ENCODE data around the gene PLIN1. TPM values are rescaled to one million over a fixed set of nuclear protein-coding genes. Genes with fewer than 3 reads are reported as not detected.

PLIN1 gene
- polyA plus RNA-seq, 1 donor (not counting 4 experiments of a cell fraction or from before 2014, with no cell fraction given) = 0.30 TPM

DNA sequence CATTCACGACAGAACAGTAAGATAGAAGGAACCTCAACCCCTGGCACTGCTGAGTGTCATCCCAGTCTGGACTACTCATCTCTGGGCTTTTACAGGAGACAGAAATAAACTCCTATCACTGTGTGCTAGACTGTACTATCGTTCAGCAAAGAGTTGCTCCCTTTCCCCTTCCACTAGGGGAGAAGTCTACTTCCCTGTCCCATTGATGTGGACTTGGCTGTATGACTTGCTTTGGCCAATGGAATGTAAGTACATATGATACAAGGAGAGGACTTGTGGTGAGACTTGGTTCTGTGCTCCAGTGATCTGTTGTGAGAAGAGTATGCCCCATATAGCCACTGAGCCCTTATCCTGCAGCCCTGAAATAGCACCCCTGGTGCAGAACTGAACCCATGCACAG lies 18.6 kb downstream of the PLIN1 start:
- TF ChIP-seq, protein P1, sequence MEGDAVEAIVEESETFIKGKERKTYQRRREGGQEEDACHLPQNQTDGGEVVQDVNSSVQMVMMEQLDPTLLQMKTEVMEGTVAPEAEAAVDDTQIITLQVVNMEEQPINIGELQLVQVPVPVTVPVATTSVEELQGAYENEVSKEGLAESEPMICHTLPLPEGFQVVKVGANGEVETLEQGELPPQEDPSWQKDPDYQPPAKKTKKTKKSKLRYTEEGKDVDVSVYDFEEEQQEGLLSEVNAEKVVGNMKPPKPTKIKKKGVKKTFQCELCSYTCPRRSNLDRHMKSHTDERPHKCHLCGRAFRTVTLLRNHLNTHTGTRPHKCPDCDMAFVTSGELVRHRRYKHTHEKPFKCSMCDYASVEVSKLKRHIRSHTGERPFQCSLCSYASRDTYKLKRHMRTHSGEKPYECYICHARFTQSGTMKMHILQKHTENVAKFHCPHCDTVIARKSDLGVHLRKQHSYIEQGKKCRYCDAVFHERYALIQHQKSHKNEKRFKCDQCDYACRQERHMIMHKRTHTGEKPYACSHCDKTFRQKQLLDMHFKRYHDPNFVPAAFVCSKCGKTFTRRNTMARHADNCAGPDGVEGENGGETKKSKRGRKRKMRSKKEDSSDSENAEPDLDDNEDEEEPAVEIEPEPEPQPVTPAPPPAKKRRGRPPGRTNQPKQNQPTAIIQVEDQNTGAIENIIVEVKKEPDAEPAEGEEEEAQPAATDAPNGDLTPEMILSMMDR (optimal IDR thresholded peaks at IDR 0.05 in 1 of 3, IDR thresholded peaks at IDR 0.05 in 1 of 3, conservative IDR thresholded peaks at IDR 0.05 in 1 of 3; ENCODE audit: extremely low read depth in 1 of 3, insufficient read depth in 2 of 3, low read length in 3 of 3) = no peak
- no peak for TF ChIP-seq EZH2 (IDR thresholded peaks at IDR 0.05; ENCODE audit: low read length)
- FAIRE-seq (no peak), DNase-seq (ENCODE audit: low read depth, low spot score) (no peak)
- no peaks in the 10 kb centered on the region for H3K9me3 ChIP-seq (ENCODE audit: control insufficient read depth, low read depth, low read length)
- no peaks in the 10 kb centered on the region for H3K79me2 ChIP-seq (ENCODE audit: control insufficient read depth, insufficient read depth, low read length)
- no peak overlapping the region for H3K27ac ChIP-seq (ENCODE audit: control insufficient read depth, insufficient read depth, low read length)
- no peak overlapping the region for H3K4me2 ChIP-seq (ENCODE audit: control insufficient read depth, extremely low read depth, insufficient read depth, low read depth, low read length)
- peaks cover 10% of the 10 kb centered on the region for H3K4me1 ChIP-seq (ENCODE audit: control insufficient read depth, extremely low read depth, insufficient read depth, low read length)
- H3K27me3 ChIP-seq (ENCODE audit: control insufficient read depth, extremely low read depth, insufficient read depth, low read length) = no peaks in the 10 kb centered on the region
- H3K4me3 ChIP-seq (ENCODE audit: control insufficient read depth in 2 of 3, extremely low read depth in 1 of 3, insufficient read depth in 2 of 3, low read depth in 1 of 3, low read length in 3 of 3) = no peak overlapping the region
- H3K9ac ChIP-seq (ENCODE audit: control insufficient read depth, extremely low read depth, insufficient read depth, low read length) = no peak overlapping the region
- H3K36me3 ChIP-seq (ENCODE audit: control insufficient read depth in 2 of 2, extremely low read depth in 1 of 2, insufficient read depth in 2 of 2, low read length in 2 of 2) = no peaks in the 10 kb centered on the region
- H3K9me1 ChIP-seq (ENCODE audit: control insufficient read depth, extremely low read depth, insufficient read depth, low read length) = no peaks in the 10 kb centered on the region
- H4K20me1 ChIP-seq (ENCODE audit: control insufficient read depth, extremely low read depth, insufficient read depth, low read length) = no peaks in the 10 kb centered on the region
- dilution Hi-C loops (cut with MboI; ENCODE audit: extremely low pct_ligation_motif_present, low sequenced_read_pairs) = no loop called here
- no peak overlapping the region for H2AFZ ChIP-seq (ENCODE audit: control insufficient read depth, low read length)

DNA sequence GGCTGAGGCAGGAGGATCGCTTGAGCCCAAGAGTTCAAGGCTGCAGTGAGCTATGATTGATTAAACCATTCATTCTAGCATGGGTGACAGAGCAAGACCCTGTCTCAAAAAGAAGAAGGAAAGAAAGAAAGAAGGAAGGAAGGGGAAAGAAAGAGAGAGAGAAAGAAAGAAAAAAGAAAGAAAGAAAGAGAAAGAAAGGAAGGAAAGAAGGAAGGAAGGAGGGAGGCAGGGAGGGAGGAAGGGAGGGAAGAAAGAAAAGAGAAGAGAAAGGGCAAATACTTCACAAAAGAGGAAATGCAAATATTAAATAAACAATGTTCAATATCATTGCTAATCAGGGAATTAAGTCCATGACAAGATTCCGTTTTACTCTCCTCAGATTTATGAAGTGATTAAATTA lies 19.9 kb downstream of the PLIN1 start:
- Histone ChIP-seq H3K4me2 (ENCODE audit: control insufficient read depth, extremely low read depth, insufficient read depth, low read depth, low read length) (no peak overlapping the region), H3K4me1 (ENCODE audit: control insufficient read depth, extremely low read depth, insufficient read depth, low read length) (peaks cover 13% of the 10 kb centered on the region), H3K4me3 (ENCODE audit: control insufficient read depth in 2 of 3, extremely low read depth in 1 of 3, insufficient read depth in 2 of 3, low read depth in 1 of 3, low read length in 3 of 3) (no peak overlapping the region), H3K9ac (ENCODE audit: control insufficient read depth, extremely low read depth, insufficient read depth, low read length) (no peak overlapping the region), H3K36me3 (ENCODE audit: control insufficient read depth in 2 of 2, extremely low read depth in 1 of 2, insufficient read depth in 2 of 2, low read length in 2 of 2) (no peaks in the 10 kb centered on the region), H2AFZ (ENCODE audit: control insufficient read depth, low read length) (no peak overlapping the region), H3K9me3 (ENCODE audit: control insufficient read depth, low read depth, low read length) (no peaks in the 10 kb centered on the region), H4K20me1 (ENCODE audit: control insufficient read depth, extremely low read depth, insufficient read depth, low read length) (no peaks in the 10 kb centered on the region), H3K79me2 (ENCODE audit: control insufficient read depth, insufficient read depth, low read length) (no peaks in the 10 kb centered on the region), H3K27me3 (ENCODE audit: control insufficient read depth, extremely low read depth, insufficient read depth, low read length) (peaks cover 4% of the 10 kb centered on the region), H3K27ac (ENCODE audit: control insufficient read depth, insufficient read depth, low read length) (no peak overlapping the region), H3K9me1 (ENCODE audit: control insufficient read depth, extremely low read depth, insufficient read depth, low read length) (no peaks in the 10 kb centered on the region)
- TF ChIP-seq, protein P1 (optimal IDR thresholded peaks at IDR 0.05 in 1 of 3, IDR thresholded peaks at IDR 0.05 in 1 of 3, conservative IDR thresholded peaks at IDR 0.05 in 1 of 3; ENCODE audit: extremely low read depth in 1 of 3, insufficient read depth in 2 of 3, low read length in 3 of 3) = no peak
- TF ChIP-seq EZH2 (IDR thresholded peaks at IDR 0.05; ENCODE audit: low read length) = no peak
- FAIRE-seq (no peak), DNase-seq (ENCODE audit: low read depth, low spot score) (no peak)
- dilution Hi-C loops (cut with MboI; ENCODE audit: extremely low pct_ligation_motif_present, low sequenced_read_pairs) = no loop called here
